ENCODE results near the gene AOC3.

DNA sequence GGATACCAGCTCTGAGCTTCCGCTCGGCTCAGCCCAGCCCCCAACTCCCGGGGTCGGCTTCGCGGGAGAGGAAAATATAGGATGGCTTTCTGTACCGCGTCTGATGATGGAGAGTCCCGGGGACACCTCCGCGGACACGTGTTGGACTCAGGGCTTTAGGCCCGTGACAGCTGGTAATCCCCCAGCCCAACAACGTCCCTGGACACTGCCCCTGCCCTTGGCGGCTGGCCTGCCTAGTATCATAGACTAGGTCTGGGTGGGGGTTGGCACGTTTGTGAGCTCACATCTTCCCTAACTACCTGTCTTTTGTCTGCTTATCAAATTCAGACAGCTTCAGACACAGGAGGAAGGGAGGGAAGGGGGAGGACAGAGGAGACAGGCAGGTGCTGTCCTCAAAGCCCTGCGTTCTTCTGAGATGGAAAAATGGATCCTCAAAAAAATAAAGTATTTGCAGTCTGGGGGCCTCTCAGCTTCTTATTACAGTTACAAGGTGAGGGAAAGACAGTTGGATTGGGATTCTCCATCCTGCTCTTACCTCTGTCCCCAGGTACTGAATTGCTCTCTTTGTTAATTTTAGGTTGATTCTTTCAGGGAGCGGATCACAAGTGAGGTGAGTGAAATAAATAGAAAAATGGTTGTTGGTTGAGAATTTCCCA lies 17.1 kb upstream of the AOC3 start:
- no peak for TF ChIP-seq POLR2A (IDR thresholded peaks at IDR 0.05; ENCODE audit: low read length)
- no peak for TF ChIP-seq GATA1 (IDR thresholded peaks at IDR 0.05; ENCODE audit: low read depth, low read length)
